Stimulated activated CD8-positive, alpha-beta memory T cell treated with anti-CD3 and anti-CD28 coated beads, Interleukin-2, amount 100 ng/mL, for 1 hour (primary cell): Measurements from ENCODE around the gene HSP90AB1.
"Not testable (repeated sequence)": the region's sequence is repeated elsewhere in the genome, so short reads cannot be mapped to it uniquely, and the experiment has no call there.

Experiments used
- DNase-seq, 2 donors: peaks; one replicate each; pipeline ENCODE4 v3.0.0-alpha.2; 2020; ENCODE audit warnings: low read depth in 2 of 2

HSP90AB1 gene

GRCh38 chr6:44222486-44223318 is 24.2 kb upstream of the HSP90AB1 start:
- no peak for DNase-seq

GRCh38 chr6:44223319-44224028 is 23.4 kb upstream of the HSP90AB1 start, which contains the start of gene SLC29A1:
Gene SLC29A1, plus strand, starts transcription at chr6:44223595. Its CDS starts 3,719 bp downstream, at chr6:44227314.
- peak; percentile 62 to 75 for DNase-seq

GRCh38 chr6:44224029-44224964 is 22.6 kb upstream of the HSP90AB1 start:
- DNase-seq, result no peak

GRCh38 chr6:44224965-44225305 is 22.0 kb upstream of the HSP90AB1 start:
- DNase-seq, result no peak

GRCh38 chr6:44225579-44226325 is 21.1 kb upstream of the HSP90AB1 start:
- no peak for DNase-seq

GRCh38 chr6:44226368-44227147 is 20.3 kb upstream of the HSP90AB1 start:
- DNase-seq, result no peak

GRCh38 chr6:44227148-44227793 is 19.6 kb upstream of the HSP90AB1 start:
- DNase-seq, result no peak

GRCh38 chr6:44228031-44228430 is 18.9 kb upstream of the HSP90AB1 start:
- no peak for DNase-seq

- no peak for DNase-seq
Observed at GRCh38 chr6:44228433-44228832, 18.5 kb upstream of the HSP90AB1 start.

GRCh38 chr6:44228836-44229235 is 18.1 kb upstream of the HSP90AB1 start:
- DNase-seq, result no peak

- DNase-seq, result no peak
Observed at GRCh38 chr6:44229376-44230033, 17.4 kb upstream of the HSP90AB1 start.

GRCh38 chr6:44230034-44230675 is 16.7 kb upstream of the HSP90AB1 start:
- no peak for DNase-seq

GRCh38 chr6:44231426-44231825 is 15.5 kb upstream of the HSP90AB1 start:
- not testable (repeated sequence) for DNase-seq

- DNase-seq, result no peak
Observed at GRCh38 chr6:44232676-44233566, 14.0 kb upstream of the HSP90AB1 start.

- DNase-seq, result no peak
Observed at GRCh38 chr6:44233567-44234100, 13.3 kb upstream of the HSP90AB1 start.

- no peak for DNase-seq
Observed at GRCh38 chr6:44234101-44235025, 12.5 kb upstream of the HSP90AB1 start.
